Measurements from ENCODE around the gene KIF18A. TPM values are rescaled to one million over a fixed set of nuclear protein-coding genes. Genes with fewer than 3 reads are reported as not detected.

KIF18A gene
- total and polyA plus RNA-seq, 2 of the 13 experiments (the other 11 are each of a cell fraction or from before 2014, with no cell fraction given) = 3.4 to 14.4 TPM

DNA sequence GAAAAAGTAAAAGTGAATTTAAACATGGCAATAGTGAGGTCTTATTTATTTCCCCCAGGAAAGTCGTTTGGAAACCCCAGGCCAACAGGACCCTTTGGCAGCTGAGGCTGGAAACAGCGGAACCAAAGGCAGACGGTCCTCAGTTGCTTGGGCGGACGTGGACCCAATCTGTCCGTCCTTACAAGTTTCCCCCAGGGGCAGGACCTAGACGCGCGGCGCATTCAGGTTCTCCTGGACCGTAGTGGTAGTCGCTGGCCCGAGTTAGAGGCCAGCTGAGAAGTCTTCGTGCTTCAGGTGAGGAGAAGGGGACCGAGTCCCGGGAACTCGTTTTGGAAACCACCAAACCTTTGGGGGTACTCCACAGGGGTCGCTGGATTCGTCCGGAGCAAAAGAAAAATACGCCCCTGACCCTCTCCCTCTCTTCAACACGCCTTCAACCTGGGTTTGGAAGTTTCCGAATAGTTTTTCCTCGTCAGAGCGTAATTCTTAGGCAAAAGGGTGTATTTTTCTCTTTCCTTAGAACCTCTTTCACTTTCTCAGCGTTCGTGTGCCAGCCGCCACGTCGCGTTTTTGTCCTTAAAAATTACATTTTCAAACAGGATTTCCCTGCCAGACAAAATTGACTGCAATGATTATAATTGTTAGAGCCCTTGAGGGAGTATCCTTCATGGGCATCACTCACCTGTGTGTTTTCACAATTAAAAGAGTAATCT, 2.3 kb upstream of the KIF18A start (continued):
- peak; percentile 74; the same call in 1 of the 2 replicates for TF ChIP-seq MTA1 (CRISPR knock-in tag; IDR thresholded peaks at IDR 0.05; ENCODE audit: borderline replicate concordance)
- peak; percentile 74; the same call in 1 of the 2 replicates for TF ChIP-seq ZNF766 (CRISPR knock-in tag; IDR thresholded peaks at IDR 0.05; ENCODE audit: borderline replicate concordance)
- TF ChIP-seq SRSF9 (IDR thresholded peaks at IDR 0.05; ENCODE audit: borderline replicate concordance, insufficient read depth, low read depth, low read length, poor library complexity, severe bottlenecking) = no peak
- TF ChIP-seq ZBTB1 (CRISPR knock-in tag; IDR thresholded peaks at IDR 0.05; ENCODE audit: borderline replicate concordance) = no peak
- peak; percentile 88 for TF ChIP-seq SALL1 (CRISPR knock-in tag; IDR thresholded peaks at IDR 0.05)
- TF ChIP-seq KMT2B (CRISPR knock-in tag; IDR thresholded peaks at IDR 0.05) = peak; percentile 100
- TF ChIP-seq NAIF1 (CRISPR knock-in tag; IDR thresholded peaks at IDR 0.05; ENCODE audit: borderline replicate concordance) = peak; percentile 84; the same call in 1 of the 2 replicates
- TF ChIP-seq, protein P1, sequence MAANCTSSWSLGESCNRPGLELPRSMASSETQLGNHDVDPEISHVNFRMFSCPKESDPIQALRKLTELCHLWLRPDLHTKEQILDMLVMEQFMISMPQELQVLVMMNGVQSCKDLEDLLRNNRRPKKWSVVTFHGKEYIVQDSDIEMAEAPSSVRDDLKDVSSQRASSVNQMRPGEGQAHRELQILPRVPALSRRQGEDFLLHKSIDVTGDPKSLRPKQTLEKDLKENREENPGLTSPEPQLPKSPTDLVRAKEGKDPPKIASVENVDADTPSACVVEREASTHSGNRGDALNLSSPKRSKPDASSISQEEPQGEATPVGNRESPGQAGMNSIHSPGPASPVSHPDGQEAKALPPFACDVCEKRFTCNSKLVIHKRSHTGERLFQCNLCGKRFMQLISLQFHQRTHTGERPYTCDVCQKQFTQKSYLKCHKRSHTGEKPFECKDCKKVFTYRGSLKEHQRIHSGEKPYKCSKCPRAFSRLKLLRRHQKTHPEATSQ (CRISPR knock-in tag; IDR thresholded peaks at IDR 0.05; ENCODE audit: borderline replicate concordance) = 0 out of 2 replicates have a peak, but pooled peaks have one; percentile 27
- no peak for TF ChIP-seq PCBP2 (optimal IDR thresholded peaks at IDR 0.05; ENCODE audit: low read depth, low read length, poor library complexity, severe bottlenecking)
- TF ChIP-seq, protein P2, sequence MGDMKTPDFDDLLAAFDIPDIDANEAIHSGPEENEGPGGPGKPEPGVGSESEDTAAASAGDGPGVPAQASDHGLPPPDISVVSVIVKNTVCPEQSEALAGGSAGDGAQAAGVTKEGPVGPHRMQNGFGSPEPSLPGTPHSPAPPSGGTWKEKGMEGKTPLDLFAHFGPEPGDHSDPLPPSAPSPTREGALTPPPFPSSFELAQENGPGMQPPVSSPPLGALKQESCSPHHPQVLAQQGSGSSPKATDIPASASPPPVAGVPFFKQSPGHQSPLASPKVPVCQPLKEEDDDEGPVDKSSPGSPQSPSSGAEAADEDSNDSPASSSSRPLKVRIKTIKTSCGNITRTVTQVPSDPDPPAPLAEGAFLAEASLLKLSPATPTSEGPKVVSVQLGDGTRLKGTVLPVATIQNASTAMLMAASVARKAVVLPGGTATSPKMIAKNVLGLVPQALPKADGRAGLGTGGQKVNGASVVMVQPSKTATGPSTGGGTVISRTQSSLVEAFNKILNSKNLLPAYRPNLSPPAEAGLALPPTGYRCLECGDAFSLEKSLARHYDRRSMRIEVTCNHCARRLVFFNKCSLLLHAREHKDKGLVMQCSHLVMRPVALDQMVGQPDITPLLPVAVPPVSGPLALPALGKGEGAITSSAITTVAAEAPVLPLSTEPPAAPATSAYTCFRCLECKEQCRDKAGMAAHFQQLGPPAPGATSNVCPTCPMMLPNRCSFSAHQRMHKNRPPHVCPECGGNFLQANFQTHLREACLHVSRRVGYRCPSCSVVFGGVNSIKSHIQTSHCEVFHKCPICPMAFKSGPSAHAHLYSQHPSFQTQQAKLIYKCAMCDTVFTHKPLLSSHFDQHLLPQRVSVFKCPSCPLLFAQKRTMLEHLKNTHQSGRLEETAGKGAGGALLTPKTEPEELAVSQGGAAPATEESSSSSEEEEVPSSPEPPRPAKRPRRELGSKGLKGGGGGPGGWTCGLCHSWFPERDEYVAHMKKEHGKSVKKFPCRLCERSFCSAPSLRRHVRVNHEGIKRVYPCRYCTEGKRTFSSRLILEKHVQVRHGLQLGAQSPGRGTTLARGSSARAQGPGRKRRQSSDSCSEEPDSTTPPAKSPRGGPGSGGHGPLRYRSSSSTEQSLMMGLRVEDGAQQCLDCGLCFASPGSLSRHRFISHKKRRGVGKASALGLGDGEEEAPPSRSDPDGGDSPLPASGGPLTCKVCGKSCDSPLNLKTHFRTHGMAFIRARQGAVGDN (CRISPR knock-in tag; IDR thresholded peaks at IDR 0.05) = peak; percentile 75
- peak; percentile 90; the same call in 1 of the 2 replicates for TF ChIP-seq ZNF225 (CRISPR knock-in tag; IDR thresholded peaks at IDR 0.05)
- TF ChIP-seq NFRKB (IDR thresholded peaks at IDR 0.05) = no peak
- peak; percentile 98 for TF ChIP-seq ZNF788 (CRISPR knock-in tag; IDR thresholded peaks at IDR 0.05; ENCODE audit: borderline replicate concordance)
- peak; percentile 47 for TF ChIP-seq HNRNPLL (IDR thresholded peaks at IDR 0.05; ENCODE audit: low read depth, low read length, poor library complexity, severe bottlenecking)
- no peak for TF ChIP-seq ATM (IDR thresholded peaks at IDR 0.05; ENCODE audit: borderline replicate concordance)
- TF ChIP-seq, protein P3, sequence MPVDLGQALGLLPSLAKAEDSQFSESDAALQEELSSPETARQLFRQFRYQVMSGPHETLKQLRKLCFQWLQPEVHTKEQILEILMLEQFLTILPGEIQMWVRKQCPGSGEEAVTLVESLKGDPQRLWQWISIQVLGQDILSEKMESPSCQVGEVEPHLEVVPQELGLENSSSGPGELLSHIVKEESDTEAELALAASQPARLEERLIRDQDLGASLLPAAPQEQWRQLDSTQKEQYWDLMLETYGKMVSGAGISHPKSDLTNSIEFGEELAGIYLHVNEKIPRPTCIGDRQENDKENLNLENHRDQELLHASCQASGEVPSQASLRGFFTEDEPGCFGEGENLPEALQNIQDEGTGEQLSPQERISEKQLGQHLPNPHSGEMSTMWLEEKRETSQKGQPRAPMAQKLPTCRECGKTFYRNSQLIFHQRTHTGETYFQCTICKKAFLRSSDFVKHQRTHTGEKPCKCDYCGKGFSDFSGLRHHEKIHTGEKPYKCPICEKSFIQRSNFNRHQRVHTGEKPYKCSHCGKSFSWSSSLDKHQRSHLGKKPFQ (CRISPR knock-in tag; IDR thresholded peaks at IDR 0.05; ENCODE audit: insufficient replicate concordance) = no peak
- no peak for TF ChIP-seq PAWR (CRISPR knock-in tag; IDR thresholded peaks at IDR 0.05; ENCODE audit: borderline replicate concordance)
- no peak; the same call in 1 of the 2 replicates for TF ChIP-seq IRX3 (CRISPR knock-in tag; IDR thresholded peaks at IDR 0.05; ENCODE audit: borderline replicate concordance, low read depth)
- no peak for TF ChIP-seq HOXA7 (CRISPR knock-in tag; IDR thresholded peaks at IDR 0.05)
- TF ChIP-seq ZNF879 (CRISPR knock-in tag; IDR thresholded peaks at IDR 0.05) = no peak
